ENCODE data around the gene TMEM154.

TMEM154 gene

GRCh38 chr4:152679414-152680281 lies at the start of gene TMEM154:
Gene TMEM154 (minus strand): TSS chr4:152679997. CDS start chr4:152679933, 64 bp downstream.
- no peak for DNase-seq

- no peak for DNase-seq
These were observed 49.7 kb upstream of the TMEM154 start for GRCh38 chr4:152729466-152729865.

GRCh38 chr4:152728343-152728742 lies 48.5 kb upstream of the TMEM154 start:
- no peak for DNase-seq

- DNase-seq = no peak
These were observed 48.0 kb upstream of the TMEM154 start for GRCh38 chr4:152727784-152728183.

- no peak for DNase-seq
These were observed 44.7 kb upstream of the TMEM154 start for GRCh38 chr4:152724494-152724893.

- DNase-seq = no peak
These were observed 43.4 kb upstream of the TMEM154 start for GRCh38 chr4:152723236-152723635.

- no peak for DNase-seq
These were observed 40.2 kb upstream of the TMEM154 start for GRCh38 chr4:152719801-152720556.

- no peak for DNase-seq
These were observed 39.5 kb upstream of the TMEM154 start for GRCh38 chr4:152719291-152719690.

- no peak for DNase-seq
These were observed 35.3 kb upstream of the TMEM154 start for GRCh38 chr4:152715076-152715475.

GRCh38 chr4:152713951-152714705 lies 34.3 kb upstream of the TMEM154 start:
- DNase-seq = no peak

GRCh38 chr4:152709675-152710438 lies 30.1 kb upstream of the TMEM154 start:
- DNase-seq = no peak

GRCh38 chr4:152708796-152709195 lies 29.0 kb upstream of the TMEM154 start:
- DNase-seq = no peak

- DNase-seq = no peak
These were observed 28.6 kb upstream of the TMEM154 start for GRCh38 chr4:152708361-152708760.

- no peak for DNase-seq
These were observed 27.8 kb upstream of the TMEM154 start for GRCh38 chr4:152707632-152708031.

- DNase-seq = no peak
These were observed 26.1 kb upstream of the TMEM154 start for GRCh38 chr4:152705903-152706302.

GRCh38 chr4:152704788-152705187 lies 25.0 kb upstream of the TMEM154 start:
- no peak for DNase-seq

- DNase-seq = no peak
These were observed 20.4 kb upstream of the TMEM154 start for GRCh38 chr4:152700151-152700550.

- DNase-seq = no peak
These were observed 19.5 kb upstream of the TMEM154 start for GRCh38 chr4:152699313-152699712.

GRCh38 chr4:152698089-152698499 lies 18.3 kb upstream of the TMEM154 start:
- DNase-seq = no peak

- DNase-seq = no peak
These were observed 17.7 kb upstream of the TMEM154 start for GRCh38 chr4:152697284-152698088.

- DNase-seq = no peak
These were observed 17.0 kb upstream of the TMEM154 start for GRCh38 chr4:152696764-152697261.
